ENCODE data around the gene LTBP1.

Gene LTBP1

GRCh38 chr2:33197198-33197938 lies 250.6 kb downstream of the LTBP1 start:
- Histone ChIP-seq H3K4me3 (ENCODE audit: low read length) (no peak overlapping the region), H3K36me3 (ENCODE audit: insufficient read depth, low read length) (no peaks in the 10 kb centered on the region), H3K9me3 (ENCODE audit: low read length) (no peaks in the 10 kb centered on the region), H3K27me3 (ENCODE audit: insufficient read depth, low read length) (no peaks in the 10 kb centered on the region), H3K4me1 (ENCODE audit: insufficient read depth, low read length) (no peaks in the 10 kb centered on the region), H2AFZ (ENCODE audit: low read depth, low read length) (no peak overlapping the region)

- no peaks in the 10 kb centered on the region for H3K4me1 ChIP-seq (ENCODE audit: insufficient read depth, low read length)
- no peaks in the 10 kb centered on the region for H3K36me3 ChIP-seq (ENCODE audit: insufficient read depth, low read length)
- H2AFZ ChIP-seq (ENCODE audit: low read depth, low read length) = no peak overlapping the region
- H3K27me3 ChIP-seq (ENCODE audit: insufficient read depth, low read length) = no peaks in the 10 kb centered on the region
- no peaks in the 10 kb centered on the region for H3K9me3 ChIP-seq (ENCODE audit: low read length)
- H3K4me3 ChIP-seq (ENCODE audit: low read length) = no peak overlapping the region
Measured at GRCh38 chr2:33202641-33203522, 256.1 kb downstream of the LTBP1 start.

- Histone ChIP-seq H3K9me3 (ENCODE audit: low read length) (no peaks in the 10 kb centered on the region), H3K4me1 (ENCODE audit: insufficient read depth, low read length) (no peaks in the 10 kb centered on the region), H3K4me3 (ENCODE audit: low read length) (no peak overlapping the region), H3K27me3 (ENCODE audit: insufficient read depth, low read length) (no peaks in the 10 kb centered on the region), H2AFZ (ENCODE audit: low read depth, low read length) (no peak overlapping the region), H3K36me3 (ENCODE audit: insufficient read depth, low read length) (no peaks in the 10 kb centered on the region)
Measured at GRCh38 chr2:33204945-33205344, 258.2 kb downstream of the LTBP1 start.

GRCh38 chr2:33205693-33206434 lies 259.1 kb downstream of the LTBP1 start:
- H3K36me3 ChIP-seq (ENCODE audit: insufficient read depth, low read length) = no peaks in the 10 kb centered on the region
- H2AFZ ChIP-seq (ENCODE audit: low read depth, low read length) = no peak overlapping the region
- H3K9me3 ChIP-seq (ENCODE audit: low read length) = no peaks in the 10 kb centered on the region
- no peak overlapping the region for H3K4me3 ChIP-seq (ENCODE audit: low read length)
- no peaks in the 10 kb centered on the region for H3K4me1 ChIP-seq (ENCODE audit: insufficient read depth, low read length)
- H3K27me3 ChIP-seq (ENCODE audit: insufficient read depth, low read length) = no peaks in the 10 kb centered on the region

GRCh38 chr2:33207151-33207740 lies 260.5 kb downstream of the LTBP1 start:
- Histone ChIP-seq H3K9me3 (ENCODE audit: low read length) (no peaks in the 10 kb centered on the region), H3K4me3 (ENCODE audit: low read length) (no peak overlapping the region), H3K4me1 (ENCODE audit: insufficient read depth, low read length) (no peaks in the 10 kb centered on the region), H2AFZ (ENCODE audit: low read depth, low read length) (no peak overlapping the region), H3K36me3 (ENCODE audit: insufficient read depth, low read length) (no peaks in the 10 kb centered on the region), H3K27me3 (ENCODE audit: insufficient read depth, low read length) (no peaks in the 10 kb centered on the region)

- Histone ChIP-seq H3K4me1 (ENCODE audit: insufficient read depth, low read length) (no peaks in the 10 kb centered on the region), H3K4me3 (ENCODE audit: low read length) (no peak overlapping the region), H2AFZ (ENCODE audit: low read depth, low read length) (no peak overlapping the region), H3K36me3 (ENCODE audit: insufficient read depth, low read length) (no peaks in the 10 kb centered on the region), H3K27me3 (ENCODE audit: insufficient read depth, low read length) (no peaks in the 10 kb centered on the region), H3K9me3 (ENCODE audit: low read length) (no peaks in the 10 kb centered on the region)
Measured at GRCh38 chr2:33208400-33208799, 261.6 kb downstream of the LTBP1 start.

- Histone ChIP-seq H2AFZ (ENCODE audit: low read depth, low read length) (no peak overlapping the region), H3K4me1 (ENCODE audit: insufficient read depth, low read length) (no peaks in the 10 kb centered on the region), H3K36me3 (ENCODE audit: insufficient read depth, low read length) (no peaks in the 10 kb centered on the region), H3K4me3 (ENCODE audit: low read length) (no peak overlapping the region), H3K27me3 (ENCODE audit: insufficient read depth, low read length) (no peaks in the 10 kb centered on the region), H3K9me3 (ENCODE audit: low read length) (no peaks in the 10 kb centered on the region)
Measured at GRCh38 chr2:33209976-33210375, 263.2 kb downstream of the LTBP1 start.

- Histone ChIP-seq H3K27me3 (ENCODE audit: insufficient read depth, low read length) (no peaks in the 10 kb centered on the region), H2AFZ (ENCODE audit: low read depth, low read length) (no peak overlapping the region), H3K4me1 (ENCODE audit: insufficient read depth, low read length) (no peaks in the 10 kb centered on the region), H3K36me3 (ENCODE audit: insufficient read depth, low read length) (no peaks in the 10 kb centered on the region), H3K4me3 (ENCODE audit: low read length) (no peak overlapping the region), H3K9me3 (ENCODE audit: low read length) (no peaks in the 10 kb centered on the region)
Measured at GRCh38 chr2:33210626-33211025, 263.9 kb downstream of the LTBP1 start.

GRCh38 chr2:33212151-33212550 lies 265.4 kb downstream of the LTBP1 start:
- no peaks in the 10 kb centered on the region for H3K27me3 ChIP-seq (ENCODE audit: insufficient read depth, low read length)
- no peak overlapping the region for H3K4me3 ChIP-seq (ENCODE audit: low read length)
- no peak overlapping the region for H2AFZ ChIP-seq (ENCODE audit: low read depth, low read length)
- no peaks in the 10 kb centered on the region for H3K9me3 ChIP-seq (ENCODE audit: low read length)
- H3K36me3 ChIP-seq (ENCODE audit: insufficient read depth, low read length) = no peaks in the 10 kb centered on the region
- no peaks in the 10 kb centered on the region for H3K4me1 ChIP-seq (ENCODE audit: insufficient read depth, low read length)

- Histone ChIP-seq H3K4me3 (ENCODE audit: low read length) (no peak overlapping the region), H2AFZ (ENCODE audit: low read depth, low read length) (no peak overlapping the region), H3K36me3 (ENCODE audit: insufficient read depth, low read length) (no peaks in the 10 kb centered on the region), H3K9me3 (ENCODE audit: low read length) (no peaks in the 10 kb centered on the region), H3K4me1 (ENCODE audit: insufficient read depth, low read length) (no peaks in the 10 kb centered on the region), H3K27me3 (ENCODE audit: insufficient read depth, low read length) (no peaks in the 10 kb centered on the region)
Measured at GRCh38 chr2:33213244-33213643, 266.5 kb downstream of the LTBP1 start.

- Histone ChIP-seq H2AFZ (ENCODE audit: low read depth, low read length) (no peak overlapping the region), H3K4me3 (ENCODE audit: low read length) (no peak overlapping the region), H3K9me3 (ENCODE audit: low read length) (no peaks in the 10 kb centered on the region), H3K4me1 (ENCODE audit: insufficient read depth, low read length) (no peaks in the 10 kb centered on the region), H3K36me3 (ENCODE audit: insufficient read depth, low read length) (no peaks in the 10 kb centered on the region), H3K27me3 (ENCODE audit: insufficient read depth, low read length) (no peaks in the 10 kb centered on the region)
Measured at GRCh38 chr2:33213648-33214047, 266.9 kb downstream of the LTBP1 start.

- no peaks in the 10 kb centered on the region for H3K4me1 ChIP-seq (ENCODE audit: insufficient read depth, low read length)
Measured at GRCh38 chr2:33214436-33214835, 267.7 kb downstream of the LTBP1 start.

GRCh38 chr2:33214857-33215256 lies 268.1 kb downstream of the LTBP1 start:
- H3K9me3 ChIP-seq (ENCODE audit: low read length) = no peaks in the 10 kb centered on the region
- H3K36me3 ChIP-seq (ENCODE audit: insufficient read depth, low read length) = no peaks in the 10 kb centered on the region
- H2AFZ ChIP-seq (ENCODE audit: low read depth, low read length) = no peak overlapping the region
- no peaks in the 10 kb centered on the region for H3K27me3 ChIP-seq (ENCODE audit: insufficient read depth, low read length)
- H3K4me3 ChIP-seq (ENCODE audit: low read length) = no peak overlapping the region
- peaks cover 1% of the 10 kb centered on the region for H3K4me1 ChIP-seq (ENCODE audit: insufficient read depth, low read length)

More at GRCh38 chr2:33214436-33214835, 267.7 kb downstream of the LTBP1 start:
- Histone ChIP-seq H3K36me3 (ENCODE audit: insufficient read depth, low read length) (no peaks in the 10 kb centered on the region), H2AFZ (ENCODE audit: low read depth, low read length) (no peak overlapping the region), H3K27me3 (ENCODE audit: insufficient read depth, low read length) (no peaks in the 10 kb centered on the region), H3K4me3 (ENCODE audit: low read length) (no peak overlapping the region), H3K9me3 (ENCODE audit: low read length) (no peaks in the 10 kb centered on the region)
